GM12891 (cell line): ENCODE data around the gene HCK.

ENCODE experiments used
- POLR2A ChIP-seq: IDR thresholded peaks from 2 replicates; pipeline ENCODE4 v1.6.1; 2011; ENCODE audit warnings: low read depth, low read length, control low read depth
- TAF1 ChIP-seq: IDR thresholded peaks from 2 replicates; pipeline ENCODE4 v1.6.1; 2011; ENCODE audit warnings: low read depth, low read length, control low read depth

GRCh38 chr20:32129863-32130262 is 77.8 kb downstream of the HCK start:
- TF ChIP-seq POLR2A (no peak), TAF1 (no peak)
